ENCODE data around the gene MALAT1.

GRCh38 chr11:65474864-65475263 is 24.0 kb upstream of the MALAT1 start:
- TF ChIP-seq CTCF (IDR thresholded peaks at IDR 0.05; ENCODE audit: insufficient read depth, low read length, poor library complexity, severe bottlenecking) (no peak), EZH2phosphoT487 (conservative IDR thresholded peaks at IDR 0.05; ENCODE audit: low read length) (no peak)

Data from SU-DHL-6 (cell line).